ENCODE measurements around the gene SMARCD3.

GRCh38 chr7:151244196-151244840, 4.2 kb downstream of the SMARCD3 start:
- TF ChIP-seq FOSL1 (tag; conservative IDR thresholded peaks at IDR 0.05) (no peak), ZBTB1 (CRISPR knock-in tag; IDR thresholded peaks at IDR 0.05; ENCODE audit: borderline replicate concordance, low read depth) (no peak)

Measured in K562 (cell line).